H9 (cell line): ENCODE measurements around the gene DECR2. TPM values are rescaled to one million over a fixed set of nuclear protein-coding genes. Genes with fewer than 3 reads are reported as not detected.
A peak's percentile ranks its signal among the peaks of the same experiment; 100 is the strongest.

Experiments
- DNase-seq: peaks from one replicate; pipeline ENCODE4 v3.0.0-alpha.2; 2017
- H2AFZ ChIP-seq: one replicate; pipeline ENCODE4 v1.6.1; 2013; ENCODE audit warnings: mild to moderate bottlenecking, low read length, control low read depth, moderate library complexity
- H2AK5ac ChIP-seq: 2 replicates; pipeline ENCODE4 v1.6.1; 2013; ENCODE audit warnings: low read length, control low read depth, mixed read lengths; ENCODE audit not compliant: insufficient read length
- H2BK120ac ChIP-seq: one replicate; pipeline ENCODE4 v1.6.1; 2013; ENCODE audit warnings: low read depth, mild to moderate bottlenecking, low read length, control low read depth, inconsistent platforms; ENCODE audit not compliant: poor library complexity, severe bottlenecking
- H2BK12ac ChIP-seq: 2 replicates; pipeline ENCODE4 v1.6.1; 2013; ENCODE audit warnings: low read length, control low read depth, mixed read lengths, low read depth; ENCODE audit not compliant: insufficient read length
- H2BK15ac ChIP-seq: 2 replicates; pipeline ENCODE4 v1.6.1; 2013; ENCODE audit warnings: low read depth, low read length, control low read depth
- H2BK20ac ChIP-seq: one replicate; pipeline ENCODE4 v1.6.1; 2013; ENCODE audit warnings: low read depth, mild to moderate bottlenecking, low read length, control low read depth, inconsistent platforms; ENCODE audit not compliant: poor library complexity, severe bottlenecking
- H2BK5ac ChIP-seq: 2 replicates; pipeline ENCODE4 v1.6.1; 2013; ENCODE audit warnings: low read length, control low read depth, mixed read lengths; ENCODE audit not compliant: insufficient read length
- H3K14ac ChIP-seq: 2 replicates; pipeline ENCODE4 v1.6.1; 2013; ENCODE audit warnings: low read length, control low read depth; ENCODE audit not compliant: insufficient read depth
- H3K18ac ChIP-seq: 2 replicates; pipeline ENCODE4 v1.6.1; 2013; ENCODE audit warnings: low read depth, mild to moderate bottlenecking, mixed read lengths, low read length, control low read depth; ENCODE audit not compliant: insufficient read length
- H3K23ac ChIP-seq: 2 replicates; pipeline ENCODE4 v1.6.1; 2013; ENCODE audit warnings: low read length, control low read depth, mixed read lengths, low read depth; ENCODE audit not compliant: insufficient read length
- H3K23me2 ChIP-seq: 2 replicates; pipeline ENCODE4 v1.6.1; 2013; ENCODE audit warnings: low read depth, mild to moderate bottlenecking, mixed read lengths, low read length, control low read depth; ENCODE audit not compliant: insufficient read length, poor library complexity, severe bottlenecking
- H3K27ac ChIP-seq: 2 replicates; pipeline ENCODE4 v1.5.1; 2013; ENCODE audit warnings: low read length, control low read depth, mixed read lengths, low read depth; ENCODE audit not compliant: insufficient read length
- H3K27me3 ChIP-seq: 2 replicates; pipeline ENCODE4 v1.6.1; 2013; ENCODE audit warnings: low read length, control low read depth, inconsistent platforms; ENCODE audit not compliant: insufficient read depth
- H3K4ac ChIP-seq: 2 replicates; pipeline ENCODE4 v1.6.1; 2013; ENCODE audit warnings: low read depth, mild to moderate bottlenecking, control low read depth, inconsistent platforms, low read length, moderate library complexity
- H3K4me1 ChIP-seq: 2 replicates; pipeline ENCODE4 v1.6.1; 2013; ENCODE audit warnings: low read length, control low read depth, inconsistent platforms; ENCODE audit not compliant: insufficient read depth
- H3K4me2 ChIP-seq: 2 replicates; pipeline ENCODE4 v1.6.1; 2013; ENCODE audit warnings: low read length, control low read depth, mixed read lengths; ENCODE audit not compliant: insufficient read length, insufficient read depth
- H3K56ac ChIP-seq: 2 replicates; pipeline ENCODE4 v1.6.1; 2013; ENCODE audit warnings: low read depth, mild to moderate bottlenecking, mixed read lengths, low read length, control low read depth; ENCODE audit not compliant: insufficient read length
- H3K79me1 ChIP-seq: 2 replicates; pipeline ENCODE4 v1.6.1; 2013; ENCODE audit warnings: low read depth, mild to moderate bottlenecking, moderate library complexity, low read length, control low read depth, inconsistent platforms; ENCODE audit not compliant: insufficient read depth, poor library complexity, severe bottlenecking
- H3K79me2 ChIP-seq: 2 replicates; pipeline ENCODE4 v1.6.1; 2013; ENCODE audit warnings: low read length, control low read depth, inconsistent platforms; ENCODE audit not compliant: insufficient read depth
- H3K9ac ChIP-seq: 2 replicates; pipeline ENCODE4 v1.6.1; 2013; ENCODE audit warnings: low read length, control low read depth, mixed read lengths; ENCODE audit not compliant: insufficient read length; ENCODE audit errors: extremely low read depth
- H3K9me3 ChIP-seq: one replicate; pipeline ENCODE4 v1.6.1; 2013; ENCODE audit warnings: low read depth, low read length, inconsistent platforms; ENCODE audit not compliant: control insufficient read depth
- H3T11ph ChIP-seq: one replicate; pipeline ENCODE4 v1.6.1; 2013; ENCODE audit warnings: mild to moderate bottlenecking, low read length, control low read depth, inconsistent platforms
- H4K20me1 ChIP-seq: one replicate; pipeline ENCODE4 v1.6.1; 2013; ENCODE audit not compliant: control insufficient read depth, insufficient read length, insufficient read depth
- H4K5ac ChIP-seq: 2 replicates; pipeline ENCODE4 v1.6.1; 2013; ENCODE audit warnings: low read depth, mild to moderate bottlenecking, mixed read lengths, low read length, control low read depth; ENCODE audit not compliant: insufficient read length
- H4K8ac ChIP-seq: replicated peaks from 2 replicates; pipeline ENCODE4 v1.6.1; 2013; ENCODE audit warnings: low read length, control low read depth, mixed read lengths, low read depth; ENCODE audit not compliant: insufficient read length
- H4K91ac ChIP-seq: 2 replicates; pipeline ENCODE4 v1.6.1; 2013; ENCODE audit warnings: low read depth, mild to moderate bottlenecking, moderate library complexity, mixed read lengths, low read length, control low read depth; ENCODE audit not compliant: insufficient read length
- H3K27ac Mint-ChIP-seq, 3 experiments: 2 replicates in 2 of 3; 3 replicates in 1 of 3; pipeline ENCODE4 v1.8.0; 2020 to 2021; ENCODE audit warnings: mixed read lengths in 3 of 3, mild to moderate bottlenecking in 1 of 3, moderate library complexity in 1 of 3
- H3K27me3 Mint-ChIP-seq: 2 replicates; pipeline ENCODE4 v1.8.0; 2021; ENCODE audit warnings: low read depth, mild to moderate bottlenecking, moderate library complexity, mixed read lengths
- H3K36me3 Mint-ChIP-seq, 3 experiments: 2 replicates in 2 of 3; 3 replicates in 1 of 3; pipeline ENCODE4 v1.8.0; 2020 to 2021; ENCODE audit warnings: low read depth in 3 of 3, mixed read lengths in 3 of 3; ENCODE audit not compliant: insufficient read depth in 1 of 3
- H3K4me1 Mint-ChIP-seq, 2 experiments: 2 replicates each; pipeline ENCODE4 v1.8.0; 2020; ENCODE audit warnings: mixed read lengths in 2 of 2
- H3K4me3 Mint-ChIP-seq, 2 experiments: 2 replicates in 1 of 2; 3 replicates in 1 of 2; pipeline ENCODE4 v1.8.0; 2020 to 2021; ENCODE audit warnings: mild to moderate bottlenecking in 2 of 2, mixed read lengths in 2 of 2, moderate library complexity in 1 of 2
- H3K9me3 Mint-ChIP-seq, 2 experiments: 2 replicates in 1 of 2; 3 replicates in 1 of 2; pipeline ENCODE4 v1.8.0; 2020; ENCODE audit warnings: mild to moderate bottlenecking in 2 of 2, mixed read lengths in 2 of 2, moderate library complexity in 1 of 2
- WGBS: extraction: QIAGEN DNeasy Blood & Tissue Kit; methylation state at CpG from one replicate; pipeline ENCODE4 v1.1.7; 2013; ENCODE audit warnings: missing lambda C conversion rate, low lambda C conversion rate, mixed read lengths; ENCODE audit not compliant: insufficient read length; ENCODE audit errors: extremely low coverage; 5-methylcytosine and 5-hydroxymethylcytosine counted together
- total RNA-seq: library from RNA; stranded (reverse); gene quantifications from 2 replicates; pipeline ENCODE4 v1.2.1, GENCODE V29; 2021
- TF ChIP-seq, protein P1 (sequence below): fragments of 200-600 bp; sonication (generic); conservative IDR thresholded peaks from 3 replicates; pipeline ENCODE4 v1.8.0; 2021; ENCODE audit warnings: antibody characterized with exemption, mild to moderate bottlenecking

DECR2 gene
- total RNA-seq, 1 experiment from 2014 or later, result 39.3 TPM

DNA sequence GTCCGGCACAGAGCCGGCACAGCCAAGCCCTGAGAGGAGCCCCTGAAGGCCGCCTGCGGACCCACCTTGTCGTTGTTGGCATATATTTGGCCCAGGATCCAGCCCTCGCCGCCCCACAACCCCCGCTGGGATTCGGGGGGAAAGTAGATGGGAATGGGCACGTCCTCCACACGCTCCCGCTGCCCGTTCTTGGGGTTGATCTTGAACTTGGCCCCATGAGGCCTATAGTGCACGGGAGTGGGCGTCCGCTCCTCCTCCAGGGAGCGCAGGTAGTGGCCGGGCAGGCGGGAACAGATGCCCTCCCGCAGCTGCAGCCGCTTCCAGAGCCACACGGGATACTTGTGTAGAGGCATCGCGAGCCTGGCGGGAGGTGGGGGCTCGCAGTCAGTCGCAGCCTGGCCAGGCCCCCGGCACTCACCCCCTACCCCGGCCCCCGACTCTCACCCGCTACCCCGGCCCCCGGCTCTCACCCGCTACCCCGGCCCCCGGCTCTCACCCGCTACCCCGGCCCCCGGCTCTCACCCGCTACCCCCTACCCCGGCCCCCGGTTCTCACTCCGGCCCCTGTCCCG, 31.7 kb upstream of the DECR2 start:
- no peaks in the 10 kb centered on the region for H3K9me3 Mint-ChIP-seq
- peak overlapping the region; percentile 76 to 87 for H3K4me3 Mint-ChIP-seq
- H3T11ph ChIP-seq, result no peak overlapping the region
- H3K9ac ChIP-seq, result no peak overlapping the region
- H3K4me1 ChIP-seq, result no peaks in the 10 kb centered on the region
- H3K18ac ChIP-seq, result no peak overlapping the region
- H3K27ac ChIP-seq, result no peak overlapping the region
- no peak for DNase-seq
- no peak overlapping the region for H4K5ac ChIP-seq
- peaks cover 9 to 13% of the 10 kb centered on the region in 2 experiments for H3K4me1 Mint-ChIP-seq
- no peak overlapping the region for H2BK20ac ChIP-seq
- no peaks in the 10 kb centered on the region; the same call in 1 of the 2 replicates for H3K27me3 Mint-ChIP-seq
- H3K56ac ChIP-seq, result no peak overlapping the region
- no peak overlapping the region for H4K8ac ChIP-seq
- no peak overlapping the region for H2AK5ac ChIP-seq
- H3K36me3 Mint-ChIP-seq, result peaks cover 7 to 55% (median 44%) of the 10 kb centered on the region in 3 experiments
- no CpG with 5 or more reads among the region's 44 CpGs for WGBS
- H3K23ac ChIP-seq, result no peak overlapping the region
- no peak overlapping the region for H2BK15ac ChIP-seq
- H3K79me2 ChIP-seq, result no peaks in the 10 kb centered on the region
- no peaks in the 10 kb centered on the region for H4K20me1 ChIP-seq
- H3K14ac ChIP-seq, result no peak overlapping the region
- TF ChIP-seq, protein P1, sequence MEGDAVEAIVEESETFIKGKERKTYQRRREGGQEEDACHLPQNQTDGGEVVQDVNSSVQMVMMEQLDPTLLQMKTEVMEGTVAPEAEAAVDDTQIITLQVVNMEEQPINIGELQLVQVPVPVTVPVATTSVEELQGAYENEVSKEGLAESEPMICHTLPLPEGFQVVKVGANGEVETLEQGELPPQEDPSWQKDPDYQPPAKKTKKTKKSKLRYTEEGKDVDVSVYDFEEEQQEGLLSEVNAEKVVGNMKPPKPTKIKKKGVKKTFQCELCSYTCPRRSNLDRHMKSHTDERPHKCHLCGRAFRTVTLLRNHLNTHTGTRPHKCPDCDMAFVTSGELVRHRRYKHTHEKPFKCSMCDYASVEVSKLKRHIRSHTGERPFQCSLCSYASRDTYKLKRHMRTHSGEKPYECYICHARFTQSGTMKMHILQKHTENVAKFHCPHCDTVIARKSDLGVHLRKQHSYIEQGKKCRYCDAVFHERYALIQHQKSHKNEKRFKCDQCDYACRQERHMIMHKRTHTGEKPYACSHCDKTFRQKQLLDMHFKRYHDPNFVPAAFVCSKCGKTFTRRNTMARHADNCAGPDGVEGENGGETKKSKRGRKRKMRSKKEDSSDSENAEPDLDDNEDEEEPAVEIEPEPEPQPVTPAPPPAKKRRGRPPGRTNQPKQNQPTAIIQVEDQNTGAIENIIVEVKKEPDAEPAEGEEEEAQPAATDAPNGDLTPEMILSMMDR, result no peak
- no peak overlapping the region for H2BK5ac ChIP-seq
- H3K27ac Mint-ChIP-seq, result no peak overlapping the region
- H2AFZ ChIP-seq, result no peak overlapping the region
- H3K4me2 ChIP-seq, result peak overlapping the region; percentile 20
- no peaks in the 10 kb centered on the region for H3K9me3 ChIP-seq
- no peaks in the 10 kb centered on the region for H3K79me1 ChIP-seq
- no peak overlapping the region for H2BK12ac ChIP-seq
- no peak overlapping the region for H3K4ac ChIP-seq
- H3K23me2 ChIP-seq, result no peaks in the 10 kb centered on the region
- no peaks in the 10 kb centered on the region for H3K27me3 ChIP-seq
- H2BK120ac ChIP-seq, result no peak overlapping the region
- no peak overlapping the region for H4K91ac ChIP-seq
